ENCODE measurements around the gene SFXN3.

DNA sequence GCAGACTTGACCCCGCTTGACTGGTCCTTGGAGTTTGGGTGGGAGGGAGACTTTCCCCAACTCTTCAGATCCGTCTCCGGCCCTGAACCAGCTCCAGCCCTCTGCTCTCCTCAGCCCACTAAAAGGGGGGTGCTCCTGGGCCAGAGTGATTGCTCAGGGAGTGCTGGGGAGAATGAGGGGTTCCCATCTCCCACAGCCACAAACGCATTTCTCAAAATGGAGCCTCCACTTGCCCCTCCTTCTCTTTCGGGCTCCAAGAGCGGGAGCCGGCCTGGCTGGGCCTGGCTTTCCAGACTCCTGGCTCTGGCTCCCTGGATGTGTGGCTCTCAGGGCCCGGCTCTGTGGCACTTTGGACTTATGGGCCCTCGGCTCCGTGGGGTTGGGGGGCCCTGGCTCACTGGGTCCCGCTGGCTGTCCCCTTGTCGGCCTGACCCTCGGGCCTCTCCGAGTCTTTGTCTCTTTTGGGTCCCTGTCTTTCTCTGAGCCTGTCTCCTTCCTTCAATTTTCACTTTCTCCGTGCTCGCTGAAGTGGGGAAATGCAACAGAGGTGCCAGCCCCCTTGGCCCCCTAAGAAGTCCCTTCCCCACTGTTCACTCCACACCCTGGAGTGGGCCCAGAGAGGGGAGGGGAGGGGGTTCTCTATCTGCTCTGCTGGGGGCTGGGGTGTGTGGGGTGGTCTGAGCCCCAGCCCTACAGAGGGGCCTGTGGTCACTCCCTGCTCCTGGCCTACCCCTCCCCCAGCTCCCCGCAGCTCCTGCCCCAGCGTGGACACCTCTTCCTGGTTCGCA, 30.7 kb upstream of the SFXN3 start:
- no peak for TF ChIP-seq CTCF (IDR thresholded peaks at IDR 0.05; ENCODE audit: insufficient read depth, low read length, poor library complexity, severe bottlenecking)
- no peak for TF ChIP-seq EZH2phosphoT487 (conservative IDR thresholded peaks at IDR 0.05; ENCODE audit: low read length)
